Kidney glomerular epithelial cell (primary cell): ENCODE results near the gene PRKG1.
"Not testable (repeated sequence)": the region's sequence is repeated elsewhere in the genome, so short reads cannot be mapped to it uniquely, and the experiment has no call there.

Experiments
- DNase-seq: peaks from one replicate; lab custom pipeline; 2025; lab: John Stamatoyannopoulos, UW

Gene PRKG1

GRCh38 chr10:51117053-51117660 is 42.9 kb downstream of the PRKG1 start:
- DNase-seq, result no peak

- no peak for DNase-seq
Measured at GRCh38 chr10:51117794-51118193, 43.5 kb downstream of the PRKG1 start.

GRCh38 chr10:51119441-51119840 is 45.2 kb downstream of the PRKG1 start:
- no peak for DNase-seq

- DNase-seq, result no peak
Measured at GRCh38 chr10:51121861-51122260, 47.6 kb downstream of the PRKG1 start.

- DNase-seq, result no peak
Measured at GRCh38 chr10:51124852-51125251, 50.6 kb downstream of the PRKG1 start.

- no peak for DNase-seq
Measured at GRCh38 chr10:51125518-51125917, 51.2 kb downstream of the PRKG1 start.

GRCh38 chr10:51129946-51130544 is 55.8 kb downstream of the PRKG1 start:
- no peak for DNase-seq

GRCh38 chr10:51137756-51138529 is 63.7 kb downstream of the PRKG1 start:
- DNase-seq, result peak; percentile 55

GRCh38 chr10:51139176-51139575 is 64.9 kb downstream of the PRKG1 start:
- DNase-seq, result peak; percentile 1

GRCh38 chr10:51141010-51141409 is 66.7 kb downstream of the PRKG1 start:
- no peak for DNase-seq

GRCh38 chr10:51144161-51144781 is 70.0 kb downstream of the PRKG1 start:
- DNase-seq, result no peak

- no peak for DNase-seq
Measured at GRCh38 chr10:51145375-51145774, 71.1 kb downstream of the PRKG1 start.

GRCh38 chr10:51147644-51148399 is 73.5 kb downstream of the PRKG1 start:
- DNase-seq, result no peak

GRCh38 chr10:51156926-51157325 is 82.6 kb downstream of the PRKG1 start:
- no peak for DNase-seq

- no peak for DNase-seq
Measured at GRCh38 chr10:51158832-51159231, 84.5 kb downstream of the PRKG1 start.

- no peak for DNase-seq
Measured at GRCh38 chr10:51159841-51160240, 85.6 kb downstream of the PRKG1 start.

GRCh38 chr10:51162002-51162401 is 87.7 kb downstream of the PRKG1 start:
- no peak for DNase-seq

- DNase-seq, result not testable (repeated sequence)
Measured at GRCh38 chr10:51163380-51164049, 89.2 kb downstream of the PRKG1 start.

- no peak for DNase-seq
Measured at GRCh38 chr10:51168086-51168815, 94.0 kb downstream of the PRKG1 start.

- no peak for DNase-seq
Measured at GRCh38 chr10:51169111-51169510, 94.8 kb downstream of the PRKG1 start.
